SJSA1 (cell line): ENCODE data around the gene CDK9. TPM values are rescaled to one million over a fixed set of nuclear protein-coding genes. Genes with fewer than 3 reads are reported as not detected.

ENCODE experiments used
- DNase-seq, 2 experiments: peaks; one replicate each; pipeline ENCODE4 v3.0.0-alpha.2; 2015 to 2020; ENCODE audit warnings: low spot score in 2 of 2, low read depth in 1 of 2
- H3K27ac ChIP-seq: fragments of 250-450 bp; sonication (Bioruptor Pico); 2 replicates; pipeline ENCODE4 v1.5.1; 2020; ENCODE audit warnings: mild to moderate bottlenecking, moderate library complexity
- H3K27me3 ChIP-seq: fragments of 250-450 bp; sonication (Bioruptor Pico); replicated peaks from 2 replicates; pipeline ENCODE4 v1.5.1; 2020; ENCODE audit warnings: mild to moderate bottlenecking, moderate library complexity
- H3K36me3 ChIP-seq: fragments of 250-450 bp; sonication (Bioruptor Pico); 2 replicates; pipeline ENCODE4 v1.5.1; 2020; ENCODE audit warnings: mild to moderate bottlenecking
- H3K4me1 ChIP-seq: fragments of 250-450 bp; sonication (Bioruptor Pico); replicated peaks from 2 replicates; pipeline ENCODE4 v1.6.1; 2021; ENCODE audit warnings: mild to moderate bottlenecking
- H3K4me3 ChIP-seq: fragments of 250-450 bp; sonication (Bioruptor Pico); 2 replicates; pipeline ENCODE4 v1.5.1; 2020; ENCODE audit warnings: mild to moderate bottlenecking
- H3K9me3 ChIP-seq: fragments of 250-450 bp; sonication (Bioruptor Pico); replicated peaks from 2 replicates; pipeline ENCODE4 v1.5.1; 2020; ENCODE audit warnings: mild to moderate bottlenecking
- total RNA-seq: library from RNA; depleted of rRNA; stranded (reverse); fragments of >200 nt; shearing (Covaris generic); gene quantifications from 2 replicates; pipeline ENCODE4 v1.2.3, GENCODE V29; 2014

Gene CDK9
- total RNA-seq, 1 experiment from 2014 or later: 21.4 TPM

- H3K4me3 ChIP-seq: no peak overlapping the region
- H3K27me3 ChIP-seq: no peaks in the 10 kb centered on the region
- H3K27ac ChIP-seq: no peak overlapping the region
- H3K4me1 ChIP-seq: peaks cover 20% of the 10 kb centered on the region
- H3K9me3 ChIP-seq: no peaks in the 10 kb centered on the region
- DNase-seq: no peak
- H3K36me3 ChIP-seq: peaks cover 61% of the 10 kb centered on the region
Observed at GRCh38 chr9:127792417-127793031, 6.7 kb downstream of the CDK9 start.

GRCh38 chr9:127793093-127793708, 7.4 kb downstream of the CDK9 start:
- H3K36me3 ChIP-seq: peaks cover 55% of the 10 kb centered on the region
- no peak overlapping the region for H3K27ac ChIP-seq
- peaks cover 20% of the 10 kb centered on the region for H3K4me1 ChIP-seq
- H3K4me3 ChIP-seq: no peak overlapping the region
- no peaks in the 10 kb centered on the region for H3K9me3 ChIP-seq
- H3K27me3 ChIP-seq: no peaks in the 10 kb centered on the region
- DNase-seq: no peak

- H3K9me3 ChIP-seq: no peaks in the 10 kb centered on the region
- no peak for DNase-seq
- H3K4me1 ChIP-seq: peaks cover 20% of the 10 kb centered on the region
- H3K4me3 ChIP-seq: no peak overlapping the region
- no peaks in the 10 kb centered on the region for H3K27me3 ChIP-seq
- no peak overlapping the region for H3K27ac ChIP-seq
- H3K36me3 ChIP-seq: peaks cover 45% of the 10 kb centered on the region
Observed at GRCh38 chr9:127794001-127794791, 8.4 kb downstream of the CDK9 start.

- Histone ChIP-seq H3K4me1 (peaks cover 23% of the 10 kb centered on the region), H3K9me3 (no peaks in the 10 kb centered on the region), H3K27me3 (no peaks in the 10 kb centered on the region), H3K36me3 (peaks cover 23% of the 10 kb centered on the region), H3K27ac (no peak overlapping the region), H3K4me3 (no peak overlapping the region)
- DNase-seq: no peak
Observed at GRCh38 chr9:127796225-127796813, 10.5 kb downstream of the CDK9 start.

GRCh38 chr9:127796852-127797370, 11.1 kb downstream of the CDK9 start:
- Histone ChIP-seq H3K4me3 (no peak overlapping the region), H3K27ac (no peak overlapping the region)
- DNase-seq: peak in 1 of 2 experiments; percentile 65

GRCh38 chr9:127801955-127802575, 16.2 kb downstream of the CDK9 start:
- Histone ChIP-seq H3K4me1 (peaks cover 23% of the 10 kb centered on the region), H3K4me3 (peak overlapping the region; percentile 91), H3K27me3 (no peaks in the 10 kb centered on the region), H3K27ac (no peak overlapping the region), H3K9me3 (no peaks in the 10 kb centered on the region), H3K36me3 (peaks cover 31% of the 10 kb centered on the region)
- no peak for DNase-seq

More at GRCh38 chr9:127796852-127797370, 11.1 kb downstream of the CDK9 start:
- Histone ChIP-seq H3K36me3 (peaks cover 17% of the 10 kb centered on the region), H3K27me3 (no peaks in the 10 kb centered on the region), H3K9me3 (no peaks in the 10 kb centered on the region), H3K4me1 (peaks cover 23% of the 10 kb centered on the region)

- Histone ChIP-seq H3K27me3 (no peaks in the 10 kb centered on the region), H3K4me3 (peak within 1 kb of the TSS; percentile 91), H3K4me1 (peaks cover 18% of the 10 kb centered on the region), H3K27ac (peak within 1 kb of the TSS; percentile 86), H3K36me3 (peaks cover 39% of the 10 kb centered on the region), H3K9me3 (no peaks in the 10 kb centered on the region)
- DNase-seq: peak; percentile 92 to 93
Observed at GRCh38 chr9:127802576-127803443, 17.0 kb downstream of the CDK9 start, which contains the start of gene FPGS. TSS of gene FPGS (plus strand) at chr9:127802882. CDS start at chr9:127802925, 43 bp downstream.

- DNase-seq: peak; percentile 43 to 72
- Histone ChIP-seq H3K36me3 (peaks cover 47% of the 10 kb centered on the region), H3K27ac (peak overlapping the region; percentile 86), H3K27me3 (no peaks in the 10 kb centered on the region), H3K4me3 (peak overlapping the region; percentile 91), H3K9me3 (no peaks in the 10 kb centered on the region), H3K4me1 (peaks cover 18% of the 10 kb centered on the region)
Observed at GRCh38 chr9:127803507-127804352, 17.9 kb downstream of the CDK9 start.

- H3K27ac ChIP-seq: no peak overlapping the region
- DNase-seq: no peak
- H3K4me1 ChIP-seq: peaks cover 18% of the 10 kb centered on the region
- H3K36me3 ChIP-seq: peaks cover 61% of the 10 kb centered on the region
- no peaks in the 10 kb centered on the region for H3K9me3 ChIP-seq
- H3K4me3 ChIP-seq: no peak overlapping the region
- no peaks in the 10 kb centered on the region for H3K27me3 ChIP-seq
Observed at GRCh38 chr9:127805620-127806019, 19.8 kb downstream of the CDK9 start.

- no peak for DNase-seq
- H3K4me3 ChIP-seq: no peak overlapping the region
- no peaks in the 10 kb centered on the region for H3K9me3 ChIP-seq
- peaks cover 15% of the 10 kb centered on the region for H3K4me1 ChIP-seq
- peaks cover 66% of the 10 kb centered on the region for H3K36me3 ChIP-seq
- H3K27ac ChIP-seq: no peak overlapping the region
- H3K27me3 ChIP-seq: no peaks in the 10 kb centered on the region
Observed at GRCh38 chr9:127806871-127807270, 21.0 kb downstream of the CDK9 start.

GRCh38 chr9:127808347-127809001, 22.6 kb downstream of the CDK9 start:
- peaks cover 11% of the 10 kb centered on the region for H3K4me1 ChIP-seq
- no peak overlapping the region for H3K27ac ChIP-seq
- H3K36me3 ChIP-seq: peaks cover 78% of the 10 kb centered on the region
- no peaks in the 10 kb centered on the region for H3K9me3 ChIP-seq
- H3K27me3 ChIP-seq: no peaks in the 10 kb centered on the region
- DNase-seq: no peak
- H3K4me3 ChIP-seq: no peak overlapping the region
